HEK293 (cell line): Measurements from ENCODE around the gene LIPA.

Experiments
- HIC1 ChIP-seq: fragments of 450-650 bp; formaldehyde crosslinking; IDR thresholded peaks from 2 replicates; pipeline ENCODE4 v1.5.1; 2016; ENCODE audit warnings: missing biosample characterization, missing genetic modification characterization
- PBX3 ChIP-seq: sonication (generic); formaldehyde crosslinking; IDR thresholded peaks from 2 replicates; pipeline ENCODE4 v1.8.1; 2022; ENCODE audit warnings: mild to moderate bottlenecking, moderate library complexity, missing genetic modification reagents
- REST ChIP-seq: fragments of 450-650 bp; formaldehyde crosslinking; IDR thresholded peaks from 2 replicates; pipeline ENCODE4 v1.5.1; 2016; ENCODE audit warnings: missing biosample characterization, missing genetic modification characterization
- SCRT2 ChIP-seq: fragments of 450-650 bp; formaldehyde crosslinking; IDR thresholded peaks from 2 replicates; pipeline ENCODE4 v1.5.1; 2016; ENCODE audit warnings: missing biosample characterization, missing genetic modification characterization
- ZBTB10 ChIP-seq: fragments of 450-650 bp; formaldehyde crosslinking; IDR thresholded peaks from 2 replicates; pipeline ENCODE4 v1.5.1; 2016; ENCODE audit warnings: missing biosample characterization, missing genetic modification characterization
- ZBTB17 ChIP-seq: fragments of 450-650 bp; formaldehyde crosslinking; IDR thresholded peaks from 2 replicates; pipeline ENCODE4 v1.5.1; 2016; ENCODE audit warnings: missing biosample characterization, missing genetic modification characterization
- ZEB2 ChIP-seq: fragments of 450-650 bp; formaldehyde crosslinking; IDR thresholded peaks from 2 replicates; pipeline ENCODE4 v1.5.1; 2016; ENCODE audit warnings: missing biosample characterization, missing genetic modification characterization
- ZIC2 ChIP-seq: fragments of 450-650 bp; formaldehyde crosslinking; IDR thresholded peaks from 2 replicates; pipeline ENCODE4 v1.5.1; 2016; ENCODE audit warnings: missing biosample characterization, missing genetic modification characterization
- ZNF280C ChIP-seq: fragments of 450-650 bp; formaldehyde crosslinking; IDR thresholded peaks from 2 replicates; pipeline ENCODE4 v1.5.1; 2016; ENCODE audit warnings: missing biosample characterization, missing genetic modification characterization
- ZNF335 ChIP-seq: fragments of 450-650 bp; formaldehyde crosslinking; conservative IDR thresholded peaks from 2 replicates; pipeline ENCODE4 v1.5.1; 2016; ENCODE audit warnings: missing biosample characterization, missing genetic modification characterization
- ZNF423 ChIP-seq: fragments of 450-650 bp; formaldehyde crosslinking; IDR thresholded peaks from 2 replicates; pipeline ENCODE4 v1.5.1; 2016; ENCODE audit warnings: missing biosample characterization, missing genetic modification characterization
- ZNF433 ChIP-seq: fragments of 450-650 bp; formaldehyde crosslinking; IDR thresholded peaks from 2 replicates; pipeline ENCODE4 v1.5.1; 2016; ENCODE audit warnings: missing biosample characterization, missing genetic modification characterization, low read depth
- ZNF501 ChIP-seq: fragments of 450-650 bp; formaldehyde crosslinking; IDR thresholded peaks from 2 replicates; pipeline ENCODE4 v1.5.1; 2016; ENCODE audit warnings: missing biosample characterization, missing genetic modification characterization
- ZNF518A ChIP-seq: fragments of 450-650 bp; formaldehyde crosslinking; conservative IDR thresholded peaks from 2 replicates; pipeline ENCODE4 v1.5.1; 2016; ENCODE audit warnings: low read depth, missing biosample characterization, missing genetic modification characterization
- ZNF561 ChIP-seq: fragments of 450-650 bp; IDR thresholded peaks from 2 replicates; pipeline ENCODE4 v1.5.1; 2018; ENCODE audit warnings: missing biosample characterization, missing genetic modification characterization, borderline replicate concordance
- ZNF600 ChIP-seq: fragments of 450-650 bp; formaldehyde crosslinking; IDR thresholded peaks from 2 replicates; pipeline ENCODE4 v1.5.1; 2016; ENCODE audit warnings: missing biosample characterization, missing genetic modification characterization
- ZNF610 ChIP-seq: fragments of 450-650 bp; formaldehyde crosslinking; IDR thresholded peaks from 2 replicates; pipeline ENCODE4 v1.5.1; 2016; ENCODE audit warnings: missing biosample characterization, missing genetic modification characterization, borderline replicate concordance
- ZNF624 ChIP-seq: fragments of 450-650 bp; formaldehyde crosslinking; IDR thresholded peaks from 2 replicates; pipeline ENCODE4 v1.5.1; 2017; ENCODE audit warnings: missing biosample characterization, missing genetic modification characterization
- ZXDB ChIP-seq: fragments of 450-650 bp; formaldehyde crosslinking; IDR thresholded peaks from 2 replicates; pipeline ENCODE4 v1.5.1; 2016; ENCODE audit warnings: missing biosample characterization, missing genetic modification characterization

The LIPA gene

GRCh38 chr10:89251409-89252224 is at the start of gene LIPA (continued):
- TF ChIP-seq REST (tag by site-specific recombination) (peak; percentile 91), ZXDB (tag by site-specific recombination) (peak; percentile 71), ZEB2 (tag by site-specific recombination) (peak; percentile 57; the same call in 1 of the 2 replicates), ZNF600 (peak; percentile 52; the same call in 1 of the 2 replicates), ZNF624 (no peak), ZNF280C (tag by site-specific recombination) (no peak), ZBTB10 (tag by site-specific recombination) (peak; percentile 33; the same call in 1 of the 2 replicates), ZIC2 (tag by site-specific recombination) (peak; percentile 63), ZBTB17 (tag by site-specific recombination) (peak; percentile 65), ZNF561 (tag by site-specific recombination) (peak; percentile 52; the same call in 1 of the 2 replicates), SCRT2 (tag by site-specific recombination) (no peak), ZNF433 (tag by site-specific recombination) (no peak), ZNF423 (no peak), ZNF610 (tag by site-specific recombination) (no peak), ZNF335 (peak; percentile 96), PBX3 (CRISPR knock-in tag) (peak; percentile 21; the same call in 1 of the 2 replicates), HIC1 (tag by site-specific recombination) (peak; percentile 89), ZNF501 (tag by site-specific recombination) (peak; percentile 65; the same call in 1 of the 2 replicates), ZNF518A (tag by site-specific recombination) (no peak)
